ENCODE measurements around the gene SMYD3. TPM values are rescaled to one million over a fixed set of nuclear protein-coding genes. Genes with fewer than 3 reads are reported as not detected.
A peak's percentile ranks its signal among the peaks of the same experiment; 100 is the strongest.

Gene SMYD3
- total RNA-seq, 2 donors from 2014 or later, result 23.8 to 34.0 TPM

GRCh38 chr1:245995474-245995873 lies 511.6 kb downstream of the SMYD3 start:
- Mint-ChIP-seq H3K4me3 (no peak overlapping the region), H3K4me1 (no peaks in the 10 kb centered on the region), H3K36me3 (ENCODE audit: low read depth) (no peaks in the 10 kb centered on the region), H3K27me3 (no peaks in the 10 kb centered on the region), H3K9me3 (no peaks in the 10 kb centered on the region), H3K27ac (no peak overlapping the region)
- no peak for ATAC-seq (replicated peaks)

GRCh38 chr1:245991266-245991665 lies 515.8 kb downstream of the SMYD3 start:
- H3K9me3 Mint-ChIP-seq, result no peaks in the 10 kb centered on the region

GRCh38 chr1:245990315-245991022 lies 516.6 kb downstream of the SMYD3 start:
- H3K27me3 Mint-ChIP-seq, result no peaks in the 10 kb centered on the region
- H3K4me1 Mint-ChIP-seq, result peaks cover 7% of the 10 kb centered on the region
- H3K27ac Mint-ChIP-seq, result no peak overlapping the region
- no peak for ATAC-seq (replicated peaks)
- no peaks in the 10 kb centered on the region for H3K9me3 Mint-ChIP-seq
- H3K36me3 Mint-ChIP-seq (ENCODE audit: low read depth), result no peaks in the 10 kb centered on the region
- no peak overlapping the region for H3K4me3 Mint-ChIP-seq

More at GRCh38 chr1:245991266-245991665, 515.8 kb downstream of the SMYD3 start:
- ATAC-seq (replicated peaks), result no peak
- Mint-ChIP-seq H3K36me3 (ENCODE audit: low read depth) (no peaks in the 10 kb centered on the region), H3K27me3 (no peaks in the 10 kb centered on the region), H3K27ac (no peak overlapping the region), H3K4me1 (peaks cover 7% of the 10 kb centered on the region), H3K4me3 (no peak overlapping the region)

- Mint-ChIP-seq H3K27me3 (no peaks in the 10 kb centered on the region), H3K36me3 (ENCODE audit: low read depth) (no peaks in the 10 kb centered on the region), H3K27ac (no peak overlapping the region), H3K4me1 (peaks cover 19% of the 10 kb centered on the region), H3K9me3 (no peaks in the 10 kb centered on the region), H3K4me3 (no peak overlapping the region)
- ATAC-seq (replicated peaks), result no peak
Measured at GRCh38 chr1:245988393-245989078, 518.5 kb downstream of the SMYD3 start.

GRCh38 chr1:245987997-245988392 lies 519.1 kb downstream of the SMYD3 start:
- H3K27me3 Mint-ChIP-seq, result no peaks in the 10 kb centered on the region
- no peaks in the 10 kb centered on the region for H3K36me3 Mint-ChIP-seq (ENCODE audit: low read depth)
- no peaks in the 10 kb centered on the region for H3K9me3 Mint-ChIP-seq
- peaks cover 22% of the 10 kb centered on the region for H3K4me1 Mint-ChIP-seq
- H3K27ac Mint-ChIP-seq, result no peak overlapping the region
- no peak for ATAC-seq (replicated peaks)
- no peak overlapping the region for H3K4me3 Mint-ChIP-seq

GRCh38 chr1:245987577-245987976 lies 519.5 kb downstream of the SMYD3 start:
- no peak overlapping the region for H3K27ac Mint-ChIP-seq
- no peak for ATAC-seq (replicated peaks)
- no peaks in the 10 kb centered on the region for H3K27me3 Mint-ChIP-seq
- no peaks in the 10 kb centered on the region for H3K9me3 Mint-ChIP-seq
- H3K4me1 Mint-ChIP-seq, result peaks cover 22% of the 10 kb centered on the region
- H3K4me3 Mint-ChIP-seq, result no peak overlapping the region
- no peaks in the 10 kb centered on the region for H3K36me3 Mint-ChIP-seq (ENCODE audit: low read depth)

GRCh38 chr1:245987219-245987545 lies 519.9 kb downstream of the SMYD3 start:
- H3K27ac Mint-ChIP-seq, result peak overlapping the region; percentile 36
- H3K9me3 Mint-ChIP-seq, result no peaks in the 10 kb centered on the region
- peaks cover 22% of the 10 kb centered on the region for H3K4me1 Mint-ChIP-seq
- peak; percentile 25 for ATAC-seq (replicated peaks)
- no peak overlapping the region for H3K4me3 Mint-ChIP-seq
- no peaks in the 10 kb centered on the region for H3K36me3 Mint-ChIP-seq (ENCODE audit: low read depth)
- H3K27me3 Mint-ChIP-seq, result no peaks in the 10 kb centered on the region

- H3K27ac Mint-ChIP-seq, result peak overlapping the region; percentile 36
- H3K4me1 Mint-ChIP-seq, result peaks cover 22% of the 10 kb centered on the region
- no peaks in the 10 kb centered on the region for H3K36me3 Mint-ChIP-seq (ENCODE audit: low read depth)
- ATAC-seq (replicated peaks), result peak; percentile 70
- H3K9me3 Mint-ChIP-seq, result no peaks in the 10 kb centered on the region
- H3K27me3 Mint-ChIP-seq, result no peaks in the 10 kb centered on the region
- H3K4me3 Mint-ChIP-seq, result no peak overlapping the region
Measured at GRCh38 chr1:245986404-245987218, 520.5 kb downstream of the SMYD3 start.

- no peak overlapping the region for H3K27ac Mint-ChIP-seq
- H3K4me3 Mint-ChIP-seq, result no peak overlapping the region
- H3K4me1 Mint-ChIP-seq, result peaks cover 22% of the 10 kb centered on the region
- H3K27me3 Mint-ChIP-seq, result no peaks in the 10 kb centered on the region
- H3K9me3 Mint-ChIP-seq, result no peaks in the 10 kb centered on the region
- peak; percentile 60 for ATAC-seq (replicated peaks)
- H3K36me3 Mint-ChIP-seq (ENCODE audit: low read depth), result no peaks in the 10 kb centered on the region
Measured at GRCh38 chr1:245984390-245985155, 522.5 kb downstream of the SMYD3 start.

GRCh38 chr1:245983294-245983967 lies 523.6 kb downstream of the SMYD3 start:
- no peaks in the 10 kb centered on the region for H3K27me3 Mint-ChIP-seq
- H3K36me3 Mint-ChIP-seq (ENCODE audit: low read depth), result no peaks in the 10 kb centered on the region
- H3K4me3 Mint-ChIP-seq, result no peak overlapping the region
- ATAC-seq (replicated peaks), result peak; percentile 44
- H3K9me3 Mint-ChIP-seq, result no peaks in the 10 kb centered on the region
- peak overlapping the region; percentile 67 for H3K27ac Mint-ChIP-seq
- peaks cover 28% of the 10 kb centered on the region for H3K4me1 Mint-ChIP-seq

- ATAC-seq (replicated peaks), result no peak
- Mint-ChIP-seq H3K4me3 (no peak overlapping the region), H3K4me1 (peaks cover 17% of the 10 kb centered on the region), H3K27me3 (no peaks in the 10 kb centered on the region), H3K9me3 (no peaks in the 10 kb centered on the region), H3K36me3 (ENCODE audit: low read depth) (no peaks in the 10 kb centered on the region), H3K27ac (no peak overlapping the region)
Measured at GRCh38 chr1:245979589-245979988, 527.5 kb downstream of the SMYD3 start.

- Mint-ChIP-seq H3K36me3 (ENCODE audit: low read depth) (no peaks in the 10 kb centered on the region), H3K4me3 (no peak overlapping the region), H3K27me3 (no peaks in the 10 kb centered on the region), H3K27ac (no peak overlapping the region), H3K9me3 (no peaks in the 10 kb centered on the region), H3K4me1 (peaks cover 20% of the 10 kb centered on the region)
- ATAC-seq (replicated peaks), result peak; percentile 14
Measured at GRCh38 chr1:245978915-245979314, 528.2 kb downstream of the SMYD3 start.

GRCh38 chr1:245972476-245972875 lies 534.6 kb downstream of the SMYD3 start:
- Mint-ChIP-seq H3K4me3 (no peak overlapping the region), H3K36me3 (ENCODE audit: low read depth) (no peaks in the 10 kb centered on the region), H3K9me3 (no peaks in the 10 kb centered on the region), H3K4me1 (peaks cover 4% of the 10 kb centered on the region), H3K27me3 (no peaks in the 10 kb centered on the region), H3K27ac (no peak overlapping the region)
- ATAC-seq (replicated peaks), result no peak

- Mint-ChIP-seq H3K4me1 (peaks cover 4% of the 10 kb centered on the region), H3K27me3 (no peaks in the 10 kb centered on the region), H3K36me3 (ENCODE audit: low read depth) (no peaks in the 10 kb centered on the region), H3K4me3 (no peak overlapping the region), H3K9me3 (no peaks in the 10 kb centered on the region), H3K27ac (no peak overlapping the region)
- ATAC-seq (replicated peaks), result no peak
Measured at GRCh38 chr1:245971711-245972085, 535.4 kb downstream of the SMYD3 start.
